Activated T-cell treated with anti-CD3 and anti-CD28 coated beads, Interleukin-2, amount 50 U/mL, for 24 hours (primary cell): ENCODE results near the gene ZNF319.

Experiments
- DNase-seq: peaks from one replicate; pipeline ENCODE4 v3.0.0-alpha.2; 2020
- H3K27ac Mint-ChIP-seq: 2 replicates; pipeline ENCODE4 v1.8.0; 2020; ENCODE audit warnings: mild to moderate bottlenecking, mixed read lengths
- H3K27me3 Mint-ChIP-seq: 2 replicates; pipeline ENCODE4 v1.8.0; 2020; ENCODE audit warnings: mixed read lengths
- H3K36me3 Mint-ChIP-seq: 2 replicates; pipeline ENCODE4 v1.8.0; 2020; ENCODE audit warnings: low read depth, mixed read lengths
- H3K4me1 Mint-ChIP-seq: 2 replicates; pipeline ENCODE4 v1.8.0; 2020; ENCODE audit warnings: low read depth, mixed read lengths
- H3K4me3 Mint-ChIP-seq: 2 replicates; pipeline ENCODE4 v1.8.0; 2020; ENCODE audit warnings: mild to moderate bottlenecking, moderate library complexity, mixed read lengths
- H3K9me3 Mint-ChIP-seq: 2 replicates; pipeline ENCODE4 v1.8.0; 2020; ENCODE audit warnings: mixed read lengths

ZNF319 gene

DNA sequence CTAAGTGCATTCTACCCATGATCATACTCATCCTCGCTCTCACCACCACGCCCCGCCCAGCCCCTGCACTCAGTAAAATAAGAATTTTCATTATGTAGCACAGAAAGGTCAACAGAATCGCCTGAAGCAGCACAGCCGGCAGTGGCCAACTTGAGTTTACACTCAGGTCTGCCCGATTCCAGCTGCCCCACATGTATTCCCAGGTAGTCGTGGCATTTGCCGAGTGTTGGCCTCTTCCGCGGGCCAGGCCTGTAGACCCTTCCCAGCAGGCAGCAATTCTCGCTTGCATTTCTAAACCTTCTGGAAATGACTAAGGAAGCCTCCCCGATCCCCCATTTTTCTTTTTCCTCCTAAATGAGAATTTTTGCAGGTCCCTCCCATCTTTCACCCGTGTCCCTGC is 30.2 kb downstream of the ZNF319 start:
- H3K4me3 Mint-ChIP-seq, result no peak overlapping the region
- no peak overlapping the region for H3K27ac Mint-ChIP-seq
- H3K36me3 Mint-ChIP-seq, result no peaks in the 10 kb centered on the region
- no peaks in the 10 kb centered on the region for H3K27me3 Mint-ChIP-seq
- no peaks in the 10 kb centered on the region for H3K4me1 Mint-ChIP-seq
- H3K9me3 Mint-ChIP-seq, result no peaks in the 10 kb centered on the region
- DNase-seq, result no peak

DNA sequence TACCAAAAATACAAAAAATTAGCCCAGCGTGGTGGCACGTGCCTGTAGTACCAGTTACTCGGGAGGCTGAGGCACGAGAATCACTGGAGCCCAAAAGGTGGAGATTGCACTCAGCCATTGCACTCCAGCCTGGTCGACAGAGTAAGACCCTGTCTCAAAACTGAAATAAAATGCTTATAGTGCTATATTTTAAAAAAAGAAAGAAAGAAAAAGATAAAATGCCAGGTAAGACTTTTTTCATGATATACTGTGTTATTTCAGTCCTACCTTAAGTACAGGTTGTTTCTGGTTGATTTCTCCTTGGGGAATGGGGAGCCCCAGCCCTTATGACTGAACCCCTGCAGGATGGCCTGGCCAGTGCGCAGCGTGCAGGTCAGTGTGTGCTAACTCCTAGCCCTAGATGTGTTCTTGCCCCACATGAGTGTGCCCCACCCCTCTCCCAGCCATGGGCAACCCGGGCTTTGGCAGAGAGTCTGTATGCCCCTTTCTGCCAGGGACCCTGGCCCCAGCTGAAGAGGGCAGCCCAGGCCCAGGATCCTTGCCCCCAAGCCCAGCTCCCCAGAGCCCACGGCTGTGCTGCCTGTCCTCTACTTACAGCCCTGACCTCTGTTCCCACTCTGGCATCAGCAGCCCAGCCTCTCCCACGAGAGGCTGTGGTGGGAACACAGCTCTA is 30.9 kb downstream of the ZNF319 start:
- Mint-ChIP-seq H3K27me3 (no peaks in the 10 kb centered on the region), H3K36me3 (no peaks in the 10 kb centered on the region), H3K4me3 (no peak overlapping the region)

DNA sequence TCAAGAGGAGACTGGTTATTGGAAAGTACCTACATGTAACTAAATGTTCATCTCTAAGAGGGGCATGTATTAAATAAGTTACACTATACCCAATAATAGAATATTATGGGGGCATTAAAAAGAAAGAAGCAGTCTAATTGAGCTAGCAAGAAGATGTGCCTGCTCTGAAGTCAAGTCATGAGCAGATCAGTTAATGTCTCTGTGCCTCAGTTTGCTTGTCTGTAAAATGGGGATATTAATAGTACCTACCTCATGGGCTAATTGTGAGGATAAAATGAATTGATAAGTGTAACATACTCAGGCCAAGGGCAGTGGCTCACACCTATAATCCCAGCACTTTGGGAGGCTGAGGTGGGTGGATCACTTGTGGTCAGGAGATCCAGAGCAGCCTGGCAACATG is 32.6 kb downstream of the ZNF319 start:
- no peak overlapping the region for H3K4me3 Mint-ChIP-seq
- H3K36me3 Mint-ChIP-seq, result no peaks in the 10 kb centered on the region
- no peak for DNase-seq
- H3K27ac Mint-ChIP-seq, result no peak overlapping the region
- no peaks in the 10 kb centered on the region for H3K27me3 Mint-ChIP-seq
- no peaks in the 10 kb centered on the region for H3K9me3 Mint-ChIP-seq
- no peaks in the 10 kb centered on the region for H3K4me1 Mint-ChIP-seq

More for the DNA sequence above, 30.9 kb downstream of the ZNF319 start:
- no peak for DNase-seq
- Mint-ChIP-seq H3K4me1 (no peaks in the 10 kb centered on the region), H3K9me3 (no peaks in the 10 kb centered on the region), H3K27ac (no peak overlapping the region)

DNA sequence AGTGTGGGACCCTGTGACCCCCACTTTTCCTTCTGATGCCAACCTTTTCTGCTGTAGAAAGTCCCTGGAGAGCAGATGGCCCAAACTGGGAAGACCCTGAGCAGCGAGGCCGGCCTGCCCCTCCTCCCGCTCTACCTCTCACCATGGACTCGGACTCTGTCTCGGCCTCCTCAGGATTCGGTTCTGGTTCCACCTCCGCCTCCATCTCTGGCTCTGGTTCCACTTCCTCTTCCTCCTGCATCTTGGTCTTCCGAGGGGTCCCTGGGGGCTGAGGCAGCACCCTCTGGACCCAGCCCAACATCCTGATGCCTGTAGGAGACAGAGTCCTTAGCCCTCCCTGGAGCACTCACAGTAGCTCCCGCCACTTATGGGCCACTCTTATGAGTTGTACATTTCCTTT is 33.5 kb downstream of the ZNF319 start:
- Mint-ChIP-seq H3K4me1 (no peaks in the 10 kb centered on the region), H3K27me3 (no peaks in the 10 kb centered on the region), H3K4me3 (no peak overlapping the region), H3K36me3 (no peaks in the 10 kb centered on the region), H3K9me3 (no peaks in the 10 kb centered on the region), H3K27ac (no peak overlapping the region)
- DNase-seq, result no peak

DNA sequence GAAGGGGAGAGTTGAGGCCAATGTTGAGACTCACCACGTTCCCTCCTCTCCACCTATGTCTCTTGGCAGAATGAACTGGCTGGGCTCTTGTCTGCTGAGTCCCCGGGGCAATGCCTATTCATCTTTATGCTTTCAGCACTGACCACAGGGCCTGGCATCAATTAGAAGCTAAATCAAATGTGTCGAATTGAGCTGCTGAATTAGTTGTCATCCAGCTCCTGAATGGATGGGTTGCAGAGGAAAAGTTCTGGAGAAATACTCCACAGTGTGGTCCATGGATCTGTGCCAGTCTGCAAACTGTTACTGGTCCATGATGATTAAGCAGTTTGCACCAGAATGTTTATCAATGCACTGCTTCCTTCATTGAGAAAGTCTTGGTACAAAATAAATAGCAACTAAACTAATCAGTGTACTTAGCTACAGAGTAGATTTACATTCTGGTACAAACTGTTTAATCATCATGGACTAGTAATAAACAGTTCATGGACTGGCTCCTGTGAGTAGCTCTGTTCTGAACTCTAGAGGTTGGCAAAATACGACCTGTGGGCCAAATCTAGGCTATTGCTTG is 34.2 kb downstream of the ZNF319 start:
- Mint-ChIP-seq H3K9me3 (no peaks in the 10 kb centered on the region), H3K4me3 (no peak overlapping the region), H3K36me3 (no peaks in the 10 kb centered on the region), H3K4me1 (no peaks in the 10 kb centered on the region), H3K27me3 (no peaks in the 10 kb centered on the region), H3K27ac (no peak overlapping the region)
- DNase-seq, result no peak

DNA sequence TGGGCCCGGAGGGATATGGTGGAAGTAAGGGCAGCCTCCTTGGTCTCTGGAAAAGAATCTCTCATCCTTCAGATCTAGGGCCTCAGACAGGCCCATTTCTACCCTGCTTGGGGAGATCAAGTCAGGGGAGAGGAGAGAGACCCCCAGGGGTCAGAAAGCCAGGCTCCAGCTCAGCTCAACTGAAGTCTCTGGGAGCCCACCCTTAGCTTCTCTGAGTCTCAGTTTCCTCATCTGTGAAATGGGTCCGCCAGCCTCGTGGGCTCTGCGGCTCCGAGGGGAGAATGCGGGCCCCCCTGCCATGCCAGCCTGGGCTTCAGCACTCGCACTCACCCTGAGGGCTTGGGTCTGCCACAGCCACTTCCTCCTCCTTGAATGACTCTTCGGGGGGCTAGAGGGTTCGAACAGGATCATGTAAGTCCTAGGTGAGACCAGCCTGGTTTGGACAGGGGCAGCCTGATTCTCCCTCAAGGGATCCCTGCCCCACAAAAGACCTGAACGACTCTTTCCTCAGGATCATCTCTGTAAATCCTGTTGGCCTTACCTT is 36.2 kb downstream of the ZNF319 start:
- Mint-ChIP-seq H3K9me3 (no peaks in the 10 kb centered on the region), H3K4me3 (no peak overlapping the region), H3K27me3 (no peaks in the 10 kb centered on the region), H3K4me1 (no peaks in the 10 kb centered on the region), H3K36me3 (no peaks in the 10 kb centered on the region), H3K27ac (no peak overlapping the region)
- DNase-seq, result no peak

DNA sequence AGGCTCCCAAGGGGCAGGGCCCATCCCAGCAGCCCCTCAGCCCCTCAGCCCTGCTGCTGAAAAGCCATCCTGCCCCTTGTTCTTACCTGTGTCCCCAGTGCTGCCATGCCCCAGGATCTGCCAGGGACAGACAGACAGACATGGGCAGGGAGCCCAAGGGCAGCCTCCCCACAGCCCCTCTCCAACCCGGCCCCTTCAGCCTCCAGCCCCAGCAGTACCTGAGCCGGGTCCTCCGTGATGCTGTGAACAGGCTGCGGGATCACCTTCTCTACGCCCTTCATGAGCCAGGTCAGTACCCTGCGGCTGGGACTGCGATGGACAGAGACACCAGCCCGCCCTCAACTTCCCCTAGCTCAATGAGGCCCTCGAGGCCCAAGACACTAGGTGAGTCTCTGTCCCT is 37.7 kb downstream of the ZNF319 start:
- no peak for DNase-seq
- no peaks in the 10 kb centered on the region for H3K4me1 Mint-ChIP-seq
- no peak overlapping the region for H3K4me3 Mint-ChIP-seq
- no peaks in the 10 kb centered on the region for H3K9me3 Mint-ChIP-seq
- H3K27ac Mint-ChIP-seq, result no peak overlapping the region
- H3K36me3 Mint-ChIP-seq, result no peaks in the 10 kb centered on the region
- no peaks in the 10 kb centered on the region for H3K27me3 Mint-ChIP-seq

DNA sequence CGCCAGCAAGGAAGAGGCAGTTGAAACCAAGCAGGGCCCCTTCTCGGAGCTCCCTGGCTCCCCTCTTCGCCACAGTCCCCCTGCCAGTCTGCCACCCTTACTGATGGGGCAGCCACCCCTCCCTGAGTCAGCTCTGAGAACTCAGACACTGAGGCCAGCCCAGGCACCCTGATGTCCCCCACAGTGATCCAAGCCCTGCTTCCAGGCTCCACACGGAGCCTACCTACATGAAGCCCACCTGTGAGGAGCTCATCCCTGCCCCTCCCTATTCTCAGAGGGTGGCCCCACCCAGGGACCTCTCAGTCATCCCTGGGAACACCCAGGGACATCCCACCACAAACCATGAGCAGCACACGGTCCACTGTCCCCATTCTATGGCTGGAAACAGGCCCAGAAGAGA is 38.4 kb downstream of the ZNF319 start:
- Mint-ChIP-seq H3K27ac (no peak overlapping the region), H3K4me3 (no peak overlapping the region), H3K27me3 (no peaks in the 10 kb centered on the region), H3K4me1 (no peaks in the 10 kb centered on the region), H3K9me3 (no peaks in the 10 kb centered on the region), H3K36me3 (no peaks in the 10 kb centered on the region)
- no peak for DNase-seq

DNA sequence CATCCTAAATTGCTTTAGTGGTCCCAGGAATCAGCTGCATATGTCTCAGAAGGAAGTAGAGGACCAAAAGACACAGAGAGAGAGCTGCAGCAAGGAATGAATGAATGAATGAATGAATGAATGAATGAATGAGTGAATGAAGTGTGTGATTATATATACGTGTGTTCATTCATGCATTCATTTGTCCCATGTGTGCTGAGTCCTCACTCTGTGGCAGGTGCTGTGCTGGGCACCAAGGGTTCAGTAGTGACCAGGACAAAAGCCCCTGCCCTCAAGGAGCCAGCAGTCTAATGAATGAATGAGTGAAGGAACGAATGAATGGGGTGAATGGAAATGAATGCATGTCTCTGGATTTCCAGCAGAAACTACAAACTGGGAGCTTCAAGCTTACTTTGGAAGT is 38.9 kb downstream of the ZNF319 start:
- Mint-ChIP-seq H3K4me1 (no peaks in the 10 kb centered on the region), H3K36me3 (no peaks in the 10 kb centered on the region), H3K27ac (no peak overlapping the region), H3K27me3 (no peaks in the 10 kb centered on the region), H3K4me3 (no peak overlapping the region), H3K9me3 (no peaks in the 10 kb centered on the region)
- DNase-seq, result no peak

DNA sequence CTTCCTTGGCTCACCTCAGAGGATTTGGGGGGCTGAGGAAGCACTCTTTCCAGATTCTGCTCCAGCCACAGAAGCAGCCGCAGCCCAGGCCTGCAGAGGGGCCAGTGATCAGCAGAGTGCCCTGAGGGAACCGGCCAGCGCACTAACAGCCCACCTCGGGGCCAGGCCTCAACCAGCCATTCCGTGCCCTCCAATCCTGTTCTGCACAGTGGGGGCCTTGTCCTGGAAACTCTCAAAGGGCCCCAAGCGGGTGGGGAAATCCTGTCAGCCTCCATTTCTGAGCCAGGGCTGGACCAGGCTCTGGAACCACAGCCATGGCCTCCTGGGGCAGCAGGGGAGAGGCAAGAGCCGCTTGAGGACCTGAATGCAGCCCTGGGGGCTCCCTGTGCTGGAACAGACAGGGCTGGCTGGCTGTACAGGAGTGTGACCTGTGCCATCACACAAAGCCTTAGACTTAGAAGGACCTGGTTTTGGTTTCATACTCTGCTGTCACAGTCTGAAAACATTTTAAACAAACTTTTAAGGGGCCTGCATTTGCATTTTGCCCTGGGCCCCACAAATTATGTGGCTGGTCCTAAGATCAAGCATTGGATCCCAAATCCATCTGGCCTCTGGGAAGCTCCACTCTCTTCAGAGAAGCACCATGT is 39.5 kb downstream of the ZNF319 start:
- Mint-ChIP-seq H3K36me3 (no peaks in the 10 kb centered on the region), H3K9me3 (no peaks in the 10 kb centered on the region), H3K4me3 (no peak overlapping the region), H3K4me1 (no peaks in the 10 kb centered on the region), H3K27me3 (no peaks in the 10 kb centered on the region), H3K27ac (no peak overlapping the region)
- no peak for DNase-seq

DNA sequence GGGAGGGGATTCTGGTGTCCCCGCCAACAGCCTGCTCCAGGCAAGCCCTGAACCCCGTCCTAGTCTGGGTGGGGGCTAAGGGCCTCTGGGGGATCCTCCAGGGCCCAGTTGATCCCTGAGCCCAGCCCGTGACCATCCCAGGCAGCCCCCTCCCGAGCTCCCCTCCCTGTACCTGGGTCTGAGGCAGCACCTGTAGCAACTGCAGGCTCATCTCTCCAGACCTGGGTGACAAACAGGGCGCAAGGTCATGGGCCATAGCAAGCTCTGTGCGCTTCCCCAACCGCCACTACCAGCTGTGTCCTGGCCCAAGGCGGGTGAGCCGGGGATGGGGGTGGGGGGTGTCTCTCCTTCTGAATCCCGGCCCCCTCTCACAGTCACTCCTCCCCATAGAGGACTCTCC is 40.2 kb downstream of the ZNF319 start:
- Mint-ChIP-seq H3K9me3 (no peaks in the 10 kb centered on the region), H3K4me3 (no peak overlapping the region), H3K27ac (no peak overlapping the region), H3K27me3 (no peaks in the 10 kb centered on the region), H3K4me1 (no peaks in the 10 kb centered on the region), H3K36me3 (no peaks in the 10 kb centered on the region)
- no peak for DNase-seq

DNA sequence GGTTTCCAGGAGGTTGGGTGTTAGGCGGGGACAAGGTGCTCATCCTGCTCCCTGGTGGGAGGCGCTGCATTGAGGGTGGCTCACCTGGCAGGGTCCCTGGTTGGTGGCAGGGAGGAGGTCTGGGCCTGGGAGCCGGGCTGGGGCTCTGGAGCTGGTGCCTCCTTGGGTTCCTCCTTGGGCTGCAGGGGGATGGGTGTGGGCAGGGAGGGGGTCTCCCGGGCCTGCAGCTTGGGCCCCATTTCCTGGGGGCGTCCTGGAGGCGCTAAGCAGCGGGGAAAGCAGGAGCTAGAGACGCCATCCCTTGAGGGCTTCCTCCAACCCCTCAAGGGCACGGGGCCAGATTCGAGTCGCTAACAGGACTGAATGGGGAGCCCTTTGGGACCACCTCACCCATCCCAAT is 40.7 kb downstream of the ZNF319 start:
- no peak overlapping the region for H3K4me3 Mint-ChIP-seq
- DNase-seq, result no peak
- no peaks in the 10 kb centered on the region for H3K4me1 Mint-ChIP-seq
- H3K36me3 Mint-ChIP-seq, result no peaks in the 10 kb centered on the region
- H3K27me3 Mint-ChIP-seq, result no peaks in the 10 kb centered on the region
- H3K9me3 Mint-ChIP-seq, result no peaks in the 10 kb centered on the region
- no peak overlapping the region for H3K27ac Mint-ChIP-seq

DNA sequence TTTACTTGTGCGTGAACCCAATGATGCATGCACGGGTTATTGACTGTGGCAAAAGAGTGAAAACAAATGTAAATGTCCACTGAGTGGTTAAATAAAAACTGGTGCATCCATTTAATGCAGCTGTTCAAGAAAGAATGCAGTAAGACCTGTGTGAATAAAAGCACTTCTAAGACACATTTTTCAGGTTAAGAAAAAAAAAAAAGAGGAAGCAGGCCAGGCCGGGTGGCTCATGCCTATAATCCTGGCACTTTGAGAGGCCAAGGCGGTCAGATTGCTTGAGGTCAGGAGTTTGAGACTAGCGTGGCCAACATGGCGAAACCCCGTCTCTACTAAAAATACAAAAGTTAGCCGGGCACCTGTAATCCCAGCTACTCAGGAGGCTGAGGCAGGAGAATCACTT is 41.4 kb downstream of the ZNF319 start:
- DNase-seq, result no peak
- no peak overlapping the region for H3K4me3 Mint-ChIP-seq
- no peaks in the 10 kb centered on the region for H3K4me1 Mint-ChIP-seq
- H3K9me3 Mint-ChIP-seq, result no peaks in the 10 kb centered on the region
- H3K36me3 Mint-ChIP-seq, result no peaks in the 10 kb centered on the region
- H3K27me3 Mint-ChIP-seq, result no peaks in the 10 kb centered on the region
- H3K27ac Mint-ChIP-seq, result no peak overlapping the region

DNA sequence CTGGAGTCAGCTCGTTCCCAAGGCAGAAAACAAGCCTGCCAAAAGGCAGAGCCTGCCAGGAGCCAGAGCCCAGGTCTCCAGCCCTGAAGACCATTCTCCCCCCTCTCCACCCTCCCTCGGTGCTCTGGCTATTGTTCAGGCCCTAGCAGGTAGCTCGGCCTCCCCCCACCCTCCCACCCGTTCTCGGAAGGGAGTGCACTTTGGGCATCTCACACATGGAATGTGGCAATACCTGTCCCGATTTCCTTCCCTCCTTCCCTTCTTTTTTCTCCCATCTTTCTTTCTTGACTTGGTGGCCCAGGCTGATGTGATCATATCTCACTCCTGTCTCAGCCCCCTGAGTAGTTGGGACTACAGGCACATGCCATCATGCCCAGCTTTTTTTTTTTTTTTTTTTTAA is 41.9 kb downstream of the ZNF319 start:
- H3K27me3 Mint-ChIP-seq, result no peaks in the 10 kb centered on the region
- no peak overlapping the region for H3K27ac Mint-ChIP-seq
- no peaks in the 10 kb centered on the region for H3K9me3 Mint-ChIP-seq
- H3K4me3 Mint-ChIP-seq, result no peak overlapping the region
- H3K36me3 Mint-ChIP-seq, result no peaks in the 10 kb centered on the region
- no peaks in the 10 kb centered on the region for H3K4me1 Mint-ChIP-seq
- no peak for DNase-seq

DNA sequence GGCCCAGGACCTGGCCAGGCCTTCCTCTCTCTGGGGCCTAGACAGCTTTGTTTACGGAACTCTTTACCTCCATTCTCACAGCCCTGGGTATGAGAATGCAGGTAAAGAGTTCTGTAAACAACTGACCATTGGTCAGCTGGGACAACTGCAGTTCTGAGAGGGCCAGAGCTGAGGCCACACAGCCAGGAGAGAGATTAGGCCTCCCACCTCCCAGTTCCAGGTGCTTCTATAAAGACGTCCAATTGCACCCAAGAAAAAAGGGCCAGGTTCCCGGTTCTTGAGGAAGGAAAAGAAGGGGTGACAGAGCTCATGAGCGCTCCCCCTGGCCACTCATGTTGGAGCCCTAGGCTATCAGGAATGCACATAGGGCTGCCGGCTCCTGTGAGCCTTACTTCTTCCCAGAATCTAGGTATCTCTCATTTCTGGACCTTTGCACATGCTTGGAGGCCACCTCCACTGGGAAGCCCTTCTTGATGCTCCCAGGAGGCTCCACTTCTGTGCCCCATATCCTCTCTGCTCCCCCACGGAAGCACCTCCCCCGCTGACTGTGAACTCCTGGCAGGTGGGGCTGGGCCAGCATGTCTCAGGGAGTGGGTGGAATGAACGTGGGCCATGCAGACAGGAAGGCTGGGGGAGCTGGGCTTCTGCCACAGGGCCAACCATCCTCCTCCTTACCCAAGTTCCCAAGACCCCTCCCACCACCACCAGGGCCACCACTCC is 42.6 kb downstream of the ZNF319 start:
- Mint-ChIP-seq H3K4me1 (no peaks in the 10 kb centered on the region), H3K9me3 (no peaks in the 10 kb centered on the region), H3K36me3 (no peaks in the 10 kb centered on the region), H3K27ac (no peak overlapping the region), H3K4me3 (no peak overlapping the region), H3K27me3 (no peaks in the 10 kb centered on the region)
- no peak for DNase-seq
